Activated naive CD4-positive, alpha-beta T cell treated with Interleukin-2 at 50 U/mL for 16 hours (primary cell): ENCODE measurements around the gene KLHL25.

Experiments used
- DNase-seq: peaks from one replicate; pipeline ENCODE4 v3.0.0-alpha.2; 2020

Gene KLHL25

DNA sequence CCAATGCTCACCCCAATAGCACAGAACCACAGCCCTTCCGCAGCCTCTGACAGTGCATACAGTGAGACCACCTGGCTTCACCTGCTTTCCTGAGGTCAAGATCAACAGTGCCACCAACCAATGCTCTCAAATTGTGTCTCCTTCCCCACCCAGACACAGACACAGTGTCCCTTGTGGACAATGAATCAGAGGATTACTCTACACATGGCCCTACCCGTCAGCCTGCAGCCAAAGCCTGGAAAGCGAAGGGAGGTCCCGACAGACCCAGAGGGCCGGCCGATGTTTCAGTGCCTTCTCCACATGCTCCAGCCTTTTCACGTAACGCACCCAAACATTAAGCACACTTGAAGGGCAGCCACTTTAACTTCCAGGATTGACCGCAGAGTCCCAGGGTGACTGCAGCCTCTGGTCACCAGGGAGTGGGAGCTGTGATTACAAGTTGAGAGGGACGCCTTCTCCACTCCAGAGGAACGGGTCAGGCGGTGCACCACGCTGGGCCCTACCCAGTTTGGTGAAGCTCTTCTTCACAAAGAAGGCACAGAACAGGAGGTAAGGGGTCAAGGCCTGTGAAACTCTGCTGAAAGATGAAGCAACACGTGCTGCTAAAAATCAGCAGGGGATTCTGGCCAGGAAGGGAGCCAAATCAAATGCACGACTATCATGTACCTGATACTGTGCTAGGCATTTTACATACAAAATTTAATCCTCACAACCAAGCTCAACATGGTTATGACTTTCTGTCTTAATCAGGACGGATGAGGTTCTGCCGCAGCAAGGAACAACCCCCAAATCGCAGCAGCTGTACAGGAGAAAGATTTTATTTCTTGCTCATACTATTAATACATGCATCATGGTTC, 17.2 kb downstream of the KLHL25 start:
- DNase-seq: no peak

GRCh38 chr15:85773970-85774369, 20.8 kb downstream of the KLHL25 start:
- no peak for DNase-seq

DNA sequence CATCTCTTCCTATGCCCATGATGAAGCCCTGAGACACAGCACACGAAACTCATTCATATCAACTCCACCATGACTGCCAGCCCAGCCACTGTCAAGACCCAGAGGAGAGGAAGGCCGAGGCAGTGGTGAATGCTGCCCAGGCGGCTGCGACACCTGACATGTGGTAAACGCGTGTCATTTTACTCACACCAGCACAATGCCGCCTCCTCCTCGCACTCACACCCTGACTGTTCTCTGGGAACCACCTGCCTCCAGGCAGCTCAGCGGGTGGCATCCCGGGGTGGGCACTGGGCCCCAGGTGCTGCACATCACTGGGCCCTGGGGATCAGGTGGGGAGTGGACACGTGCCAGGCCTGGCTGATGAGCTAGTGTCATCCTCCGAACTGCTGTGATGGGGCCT, 21.5 kb downstream of the KLHL25 start:
- no peak for DNase-seq

DNA sequence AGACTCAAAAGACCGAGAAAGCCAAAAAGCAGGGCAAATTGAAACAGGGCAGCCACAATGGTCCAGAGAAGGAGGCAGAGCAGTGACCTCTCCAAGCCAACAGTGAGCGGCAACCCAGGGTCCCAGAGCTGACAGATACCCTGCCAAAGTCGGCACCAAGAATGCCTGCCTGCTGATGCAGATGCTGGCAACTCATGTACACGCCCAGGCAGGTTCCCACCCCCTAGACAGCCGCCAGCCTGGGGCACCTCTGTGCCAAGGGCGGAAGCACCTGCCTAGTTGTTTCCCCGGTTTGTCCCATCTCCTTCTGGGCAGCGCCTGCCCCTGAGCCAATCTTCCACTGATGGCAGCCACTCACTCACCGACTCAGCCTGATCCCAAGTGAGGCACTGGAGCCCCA, 22.1 kb downstream of the KLHL25 start:
- no peak for DNase-seq

DNA sequence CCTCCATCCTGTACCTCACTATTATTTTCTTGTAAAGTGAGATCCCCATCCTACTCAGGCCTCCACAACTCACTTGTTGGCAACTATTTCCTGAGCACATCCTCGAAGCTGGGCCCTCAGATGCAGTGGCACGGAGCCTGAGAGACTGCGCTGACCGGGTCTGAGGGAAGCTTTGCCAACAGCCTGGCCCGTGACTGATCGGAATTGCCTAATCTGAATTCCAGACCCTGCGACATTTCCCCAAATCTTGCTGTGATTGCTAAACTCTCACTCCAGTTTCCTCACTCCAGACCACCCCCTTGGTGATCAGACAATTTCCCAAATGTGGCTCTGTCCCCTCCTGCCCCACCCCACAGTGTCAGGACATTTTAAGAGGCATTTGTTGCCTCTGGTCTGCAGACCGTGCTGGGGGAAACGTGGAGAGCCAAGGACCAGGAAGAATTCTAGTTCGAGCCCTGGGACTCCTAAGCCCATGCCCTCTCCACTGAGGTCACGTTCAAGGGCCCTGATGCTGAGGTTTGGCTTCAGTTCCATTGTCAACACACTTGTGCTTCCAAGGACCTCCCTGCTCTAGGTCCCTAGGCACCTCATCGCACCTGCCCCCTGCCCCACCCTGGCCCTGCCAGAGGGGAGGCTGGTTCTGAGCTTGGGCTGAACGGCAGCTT, 22.8 kb downstream of the KLHL25 start:
- DNase-seq: no peak

DNA sequence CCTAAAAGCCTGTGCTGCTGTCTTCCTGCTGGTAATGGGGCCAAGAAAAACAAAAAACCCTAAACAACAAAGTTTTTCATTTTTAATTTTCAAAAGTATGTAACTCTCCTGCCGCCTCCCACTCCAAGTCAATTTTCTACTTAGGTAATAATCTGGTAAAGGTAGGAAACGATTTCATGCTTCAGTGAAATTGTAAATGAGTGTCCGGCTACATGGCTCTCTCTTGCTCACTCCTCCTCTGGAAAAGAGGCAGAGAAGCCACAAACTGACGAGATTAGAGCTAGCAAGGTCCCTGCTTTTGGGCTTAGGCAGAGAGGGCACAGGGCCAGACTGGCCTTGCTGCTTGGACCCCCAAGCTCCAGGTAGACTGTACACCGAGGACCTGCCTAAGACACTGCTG, 23.5 kb downstream of the KLHL25 start:
- no peak for DNase-seq

DNA sequence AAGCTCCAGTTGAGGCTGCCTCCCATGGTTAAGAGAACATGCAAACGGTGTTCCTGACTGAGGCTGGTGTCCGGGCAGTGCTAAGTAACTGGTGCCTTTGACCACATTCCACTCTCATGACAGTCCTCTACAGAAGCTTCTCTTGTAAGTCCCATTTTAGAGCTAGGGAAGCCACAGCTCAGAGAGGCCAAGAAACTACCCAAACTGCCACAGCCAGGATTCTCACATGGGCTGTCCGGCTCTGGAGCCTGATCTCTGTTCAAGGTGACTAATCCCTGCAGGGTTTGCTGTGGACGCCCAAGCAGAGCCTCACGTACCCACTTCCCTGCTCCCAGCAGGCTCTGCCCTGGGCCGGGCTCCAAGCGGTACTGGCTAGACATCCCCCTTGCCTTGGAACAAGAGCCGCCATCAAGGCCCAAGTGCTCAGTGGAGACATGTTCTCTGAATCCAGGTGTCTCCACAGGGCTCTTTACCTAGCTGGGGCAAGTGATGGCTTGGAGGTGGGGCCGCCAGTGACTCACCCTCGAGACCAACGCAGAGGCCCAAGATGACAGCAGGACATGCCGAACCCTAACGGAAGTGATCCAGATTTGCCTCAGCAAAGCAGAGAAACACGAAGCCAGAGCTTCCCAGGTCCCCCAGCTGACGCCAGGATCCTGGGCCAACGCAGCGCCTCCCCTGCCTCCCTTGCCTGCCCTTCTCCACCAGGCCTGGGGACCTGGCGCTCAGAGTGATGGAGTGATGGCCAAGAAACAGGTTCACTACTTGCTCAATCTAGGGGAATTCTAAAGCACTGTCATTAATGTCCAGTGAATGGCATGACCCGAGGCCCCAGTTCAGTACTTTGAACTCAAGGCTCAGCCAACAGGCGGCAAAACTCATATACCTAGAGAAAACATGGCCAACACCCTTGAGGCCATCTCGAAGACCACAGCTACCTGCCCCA, 24.4 kb downstream of the KLHL25 start:
- no peak for DNase-seq

DNA sequence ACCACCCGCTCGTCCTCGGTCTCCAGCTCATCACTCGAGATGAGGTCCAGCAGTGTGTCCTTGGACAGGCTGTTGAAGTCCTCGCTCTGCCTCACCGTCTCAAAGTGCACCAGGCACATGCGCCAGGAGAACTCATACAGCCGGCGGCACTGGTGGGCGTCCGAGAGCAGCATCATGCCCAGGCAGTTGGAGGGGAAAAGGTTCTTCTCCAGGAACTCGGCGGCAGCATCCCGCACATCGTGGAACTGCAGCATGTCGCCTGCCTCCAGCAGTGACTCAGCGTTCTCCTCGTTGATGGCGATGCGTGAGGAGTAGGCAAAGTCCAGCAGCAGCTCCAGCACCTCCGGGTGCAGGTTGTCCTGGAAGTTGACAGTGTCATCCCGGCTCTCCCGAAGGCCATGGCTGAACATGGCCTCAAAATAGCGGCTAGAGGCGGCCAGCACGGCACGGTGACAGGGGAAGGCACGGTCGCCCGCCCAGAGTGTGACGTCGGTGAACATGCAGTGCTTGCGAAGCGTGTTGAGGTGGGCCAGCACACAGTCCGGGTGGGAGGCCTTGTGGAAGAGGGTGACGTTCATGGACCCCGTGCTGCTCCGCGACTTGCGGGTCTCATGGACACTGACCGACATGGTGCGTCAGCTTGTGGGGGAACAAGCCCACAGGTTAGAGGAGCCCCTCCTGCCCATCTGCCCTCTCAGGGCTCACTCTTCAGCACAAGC, 25.4 kb downstream of the KLHL25 start:
- no peak for DNase-seq

GRCh38 chr15:85768595-85769168, 26.0 kb downstream of the KLHL25 start:
- no peak for DNase-seq

- no peak for DNase-seq
Measured at GRCh38 chr15:85767785-85768529, 26.8 kb downstream of the KLHL25 start.

DNA sequence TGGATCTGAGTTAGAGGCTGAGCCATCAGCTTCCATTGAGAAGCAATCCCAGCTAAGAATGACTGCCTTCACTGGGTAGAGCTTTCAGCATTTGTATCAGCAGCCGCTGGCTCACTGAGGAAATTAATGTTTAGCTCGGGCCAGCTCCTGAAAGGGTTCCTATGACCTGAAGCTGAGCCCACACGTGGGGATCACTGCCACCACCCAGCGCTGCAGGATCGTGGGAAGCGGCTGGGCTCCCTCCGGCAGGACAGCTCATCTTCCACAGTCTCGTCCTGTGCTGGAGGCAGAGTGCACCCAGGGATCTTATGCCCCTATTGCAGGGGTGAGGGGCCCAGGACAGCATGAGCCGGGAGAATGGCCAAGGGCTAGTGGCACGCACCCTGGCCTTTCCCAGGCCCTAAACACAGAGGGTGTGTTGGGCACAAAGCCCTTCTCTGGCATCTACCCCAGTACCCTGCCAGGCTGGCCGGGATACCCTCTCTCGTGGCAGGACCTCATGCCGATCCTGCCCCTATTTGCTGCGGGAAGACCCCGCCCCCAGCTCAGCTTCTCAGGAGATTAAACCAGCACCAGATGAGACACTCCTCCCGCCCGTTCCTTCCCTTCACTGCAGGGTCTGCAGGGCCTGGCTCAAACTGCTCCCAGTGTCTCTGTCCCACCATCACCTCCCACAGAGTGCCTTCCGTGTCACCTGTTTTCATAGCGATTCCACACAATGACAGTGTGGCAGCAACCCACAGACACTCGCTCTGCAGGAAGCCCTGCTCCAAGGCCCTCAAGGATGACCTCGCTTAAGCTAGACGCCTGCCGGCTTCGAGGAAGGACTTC, 28.5 kb downstream of the KLHL25 start:
- no peak for DNase-seq

DNA sequence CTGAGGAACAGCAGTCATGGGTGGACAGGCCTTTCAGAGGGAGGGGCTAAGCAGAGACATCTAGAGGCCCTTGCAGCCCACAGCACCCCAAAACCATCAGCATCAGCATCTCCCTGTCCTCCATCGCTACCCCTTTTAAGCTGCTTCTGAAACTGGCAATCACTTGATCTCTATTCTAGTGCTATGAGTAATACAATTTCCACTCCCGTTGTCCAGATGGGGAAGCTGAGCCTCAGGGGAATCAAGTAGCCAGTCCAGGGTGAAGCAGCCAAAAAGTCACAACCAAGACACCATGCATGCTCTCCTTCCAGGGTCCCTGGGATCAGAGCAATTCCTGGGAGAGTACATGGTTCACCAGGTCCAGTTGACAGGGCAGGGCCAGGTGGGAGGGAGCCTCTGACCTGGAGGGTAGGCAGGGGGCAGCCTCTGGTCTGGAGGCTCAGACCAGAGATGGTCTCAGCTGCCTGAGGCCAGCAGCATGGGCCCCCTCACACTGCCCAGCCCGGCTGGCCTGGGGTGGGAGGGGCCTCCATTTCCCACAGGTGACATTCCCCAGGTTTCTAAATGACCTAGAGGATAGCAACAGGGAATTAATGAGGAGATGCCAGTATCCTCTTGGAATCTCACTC, 30.0 kb downstream of the KLHL25 start:
- DNase-seq: no peak

DNA sequence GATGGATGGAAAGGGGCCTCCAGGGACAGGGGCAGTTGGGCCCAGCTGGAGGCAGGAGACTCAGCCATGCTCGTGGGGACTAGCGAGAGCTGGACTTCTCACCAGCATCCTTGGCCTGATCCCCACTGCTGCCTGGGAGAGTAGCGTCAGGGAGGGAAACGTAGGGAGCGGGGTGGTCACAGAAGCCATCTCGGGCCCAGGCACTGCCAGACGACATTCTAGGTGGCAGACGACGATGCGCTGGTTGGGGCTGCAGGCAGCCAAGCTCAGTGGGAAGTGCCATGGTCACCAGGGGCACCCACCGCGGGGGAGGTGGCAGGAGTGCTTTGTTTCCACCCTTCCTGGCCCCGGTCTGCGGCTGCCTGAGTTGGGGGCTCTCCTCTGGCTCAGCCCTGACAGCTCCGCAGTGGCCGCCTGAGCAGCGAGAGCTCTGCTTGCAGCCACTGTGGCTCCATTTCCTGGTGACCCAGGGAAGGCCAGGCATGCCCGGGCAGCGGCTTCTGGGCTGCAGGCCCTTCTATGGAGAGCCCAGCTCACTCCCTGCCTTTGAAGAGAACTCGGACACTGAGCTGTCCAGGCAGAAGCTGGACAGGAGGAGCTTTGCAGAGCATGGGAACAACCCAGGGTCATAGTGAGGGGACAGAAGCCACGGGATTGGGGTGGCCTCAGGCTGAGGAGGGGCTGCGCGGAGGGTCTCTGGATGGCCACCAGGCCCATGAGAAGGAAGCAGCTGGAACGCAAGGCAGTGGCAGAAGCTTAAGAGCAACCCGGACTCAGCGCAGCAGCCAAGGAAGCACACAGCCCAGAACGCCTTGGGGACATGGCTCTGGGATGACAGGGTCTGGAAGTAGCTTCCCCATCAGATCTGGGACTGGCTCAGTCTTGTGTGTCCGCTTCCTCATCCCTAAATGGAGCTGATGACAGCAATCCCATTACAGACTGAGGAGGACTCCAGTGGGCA, 30.8 kb downstream of the KLHL25 start:
- DNase-seq: no peak

- DNase-seq: no peak
Measured at GRCh38 chr15:85763157-85763556, 31.6 kb downstream of the KLHL25 start.

- DNase-seq: no peak
Measured at GRCh38 chr15:85762756-85763127, 32.0 kb downstream of the KLHL25 start.

GRCh38 chr15:85762039-85762755, 32.5 kb downstream of the KLHL25 start:
- no peak for DNase-seq

- DNase-seq: no peak
Measured at GRCh38 chr15:85761635-85762034, 33.1 kb downstream of the KLHL25 start.
